Hepatocyte (in vitro differentiated cells): ENCODE data around the gene MMP10. TPM values are rescaled to one million over a fixed set of nuclear protein-coding genes. Genes with fewer than 3 reads are reported as not detected.

Experiments used
- DNase-seq: peaks from one replicate; pipeline ENCODE4 v3.0.0-alpha.2; 2016; ENCODE audit warnings: low spot score
- H2AFZ ChIP-seq: fragments of 200-600 bp; sonication (generic); 2 replicates; pipeline ENCODE4 v1.6.0; 2016; ENCODE audit warnings: antibody characterized with exemption, mild to moderate bottlenecking
- H3K27ac ChIP-seq: fragments of 200-600 bp; sonication (generic); 2 replicates; pipeline ENCODE4 v1.5.1; 2016; ENCODE audit warnings: mild to moderate bottlenecking
- H3K27me3 ChIP-seq: fragments of 200-600 bp; sonication (generic); 2 replicates; pipeline ENCODE4 v1.6.1; 2016
- H3K36me3 ChIP-seq: fragments of 200-600 bp; sonication (generic); replicated peaks from 2 replicates; pipeline ENCODE4 v1.5.1; 2016; ENCODE audit warnings: low read depth; ENCODE audit not compliant: insufficient read depth
- H3K4me1 ChIP-seq: fragments of 200-600 bp; sonication (generic); 2 replicates; pipeline ENCODE4 v1.5.1; 2016; ENCODE audit warnings: mild to moderate bottlenecking, moderate library complexity; ENCODE audit not compliant: insufficient read depth
- H3K4me2 ChIP-seq: fragments of 200-600 bp; sonication (generic); 2 replicates; pipeline ENCODE4 v1.6.0; 2016
- H3K4me3 ChIP-seq: fragments of 200-600 bp; sonication (generic); 2 replicates; pipeline ENCODE4 v1.5.1; 2016; ENCODE audit warnings: mild to moderate bottlenecking
- H3K79me2 ChIP-seq: fragments of 200-600 bp; sonication (generic); 2 replicates; pipeline ENCODE4 v1.6.0; 2017; ENCODE audit warnings: mild to moderate bottlenecking
- H3K9me2 ChIP-seq: fragments of 200-600 bp; sonication (generic); replicated peaks from 2 replicates; pipeline ENCODE4 v1.6.0; 2017; ENCODE audit warnings: mild to moderate bottlenecking; ENCODE audit not compliant: insufficient read depth
- H3K9me3 ChIP-seq: fragments of 200-600 bp; sonication (generic); 2 replicates; pipeline ENCODE4 v1.5.1; 2016; ENCODE audit warnings: low read depth, mild to moderate bottlenecking
- H4K20me1 ChIP-seq: fragments of 200-600 bp; sonication (generic); 2 replicates; pipeline ENCODE4 v1.6.0; 2016; ENCODE audit warnings: mild to moderate bottlenecking; ENCODE audit not compliant: insufficient read depth, poor library complexity, severe bottlenecking
- CTCF ChIP-seq: fragments of 200-600 bp; sonication (generic); IDR thresholded peaks from 2 replicates; pipeline ENCODE4 v1.5.1; 2016; ENCODE audit warnings: antibody characterized with exemption, mild to moderate bottlenecking; ENCODE audit not compliant: poor library complexity
- EZH2 ChIP-seq: fragments of 200-600 bp; sonication (generic); IDR thresholded peaks from 2 replicates; pipeline ENCODE4 v1.6.1; 2016; ENCODE audit warnings: antibody characterized with exemption, mild to moderate bottlenecking, borderline replicate concordance
- EZH2phosphoT487 ChIP-seq: fragments of 200-600 bp; sonication (generic); IDR thresholded peaks from one replicate; pipeline ENCODE4 v1.6.1; 2018; ENCODE audit warnings: antibody characterized with exemption, mild to moderate bottlenecking, low read depth, moderate library complexity; ENCODE audit not compliant: unreplicated experiment, severe bottlenecking
- WGBS: methylation state at CpG from one replicate; pipeline ENCODE4 v1.1.6; 2016; ENCODE audit warnings: low lambda C conversion rate; ENCODE audit errors: missing lambda C conversion rate; 5-methylcytosine and 5-hydroxymethylcytosine counted together
- polyA plus RNA-seq: library from polyadenylated mRNA; unstranded; fragments of >200 nt; fragmentation: Nextera tagmentation; extraction: Ambion mirVana; gene quantifications from 2 replicates; pipeline ENCODE4 v1.2.1, GENCODE V29; 2016
- total RNA-seq: library from RNA; depleted of rRNA; stranded (reverse); fragments of >200 nt; gene quantifications from 2 replicates; pipeline ENCODE4 v1.2.3, GENCODE V29; 2014

The MMP10 gene
- total and polyA plus RNA-seq, 2 experiments from 2014 or later = 1.5 to 2.3 TPM

DNA sequence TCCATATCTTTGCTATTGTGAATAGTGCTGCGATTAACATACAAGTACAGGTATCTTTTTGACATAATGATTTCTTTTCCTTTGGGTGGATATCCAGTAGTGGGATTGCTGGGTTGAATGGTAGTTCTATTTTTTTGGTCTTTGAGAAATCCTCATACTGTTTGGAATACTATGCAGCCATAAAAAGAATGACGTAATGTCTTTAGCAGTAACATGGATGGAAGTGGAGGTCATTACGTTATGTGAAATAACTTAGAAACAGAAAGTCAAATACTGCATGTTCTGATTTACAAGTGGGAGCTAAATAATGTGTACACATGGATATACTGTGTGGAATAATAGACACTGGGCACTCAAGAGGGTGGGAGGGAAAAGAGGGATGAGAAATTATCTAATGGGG lies 4.0 kb upstream of the MMP10 start:
- H3K4me2 ChIP-seq = no peak overlapping the region
- H3K9me3 ChIP-seq = no peaks in the 10 kb centered on the region
- DNase-seq = no peak

DNA sequence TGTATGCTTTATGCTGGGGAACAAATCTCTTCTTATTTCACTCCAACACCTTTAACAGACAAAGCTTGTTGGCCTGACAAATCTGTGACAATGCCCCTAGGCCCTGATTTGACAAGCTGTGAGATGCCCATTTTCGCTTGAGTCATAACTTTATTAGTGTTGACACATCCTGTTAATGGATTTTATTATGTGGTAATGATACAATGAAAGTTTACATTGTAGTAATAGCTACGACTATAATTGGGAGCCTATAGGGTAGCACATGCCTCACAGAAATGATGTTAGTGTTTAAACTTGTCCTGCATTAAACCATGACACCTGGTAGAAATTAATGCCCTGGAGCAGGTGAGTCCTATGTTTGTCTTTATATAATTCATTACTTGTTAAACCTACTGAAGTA lies 3.3 kb upstream of the MMP10 start:
- Histone ChIP-seq H3K9me2 (no peaks in the 10 kb centered on the region), H3K27me3 (no peaks in the 10 kb centered on the region), H3K27ac (no peak overlapping the region), H3K9me3 (no peaks in the 10 kb centered on the region), H3K4me1 (no peaks in the 10 kb centered on the region), H3K36me3 (no peaks in the 10 kb centered on the region), H3K4me3 (no peak overlapping the region), H4K20me1 (no peaks in the 10 kb centered on the region), H3K79me2 (no peaks in the 10 kb centered on the region), H3K4me2 (no peak overlapping the region), H2AFZ (no peak overlapping the region)
- DNase-seq = no peak
- WGBS = 55% methylated on average over 2 of the region's 2 CpGs
- TF ChIP-seq EZH2 (no peak), EZH2phosphoT487 (no peak)

More for the DNA sequence above, 4.0 kb upstream of the MMP10 start:
- Histone ChIP-seq H3K27ac (no peak overlapping the region), H2AFZ (no peak overlapping the region), H3K36me3 (no peaks in the 10 kb centered on the region), H3K9me2 (no peaks in the 10 kb centered on the region), H4K20me1 (no peaks in the 10 kb centered on the region), H3K4me1 (no peaks in the 10 kb centered on the region), H3K79me2 (no peaks in the 10 kb centered on the region), H3K4me3 (no peak overlapping the region), H3K27me3 (no peaks in the 10 kb centered on the region)
- TF ChIP-seq CTCF (no peak), EZH2phosphoT487 (no peak), EZH2 (no peak)
- 91% methylated on average over 3 of the region's 3 CpGs for WGBS

DNA sequence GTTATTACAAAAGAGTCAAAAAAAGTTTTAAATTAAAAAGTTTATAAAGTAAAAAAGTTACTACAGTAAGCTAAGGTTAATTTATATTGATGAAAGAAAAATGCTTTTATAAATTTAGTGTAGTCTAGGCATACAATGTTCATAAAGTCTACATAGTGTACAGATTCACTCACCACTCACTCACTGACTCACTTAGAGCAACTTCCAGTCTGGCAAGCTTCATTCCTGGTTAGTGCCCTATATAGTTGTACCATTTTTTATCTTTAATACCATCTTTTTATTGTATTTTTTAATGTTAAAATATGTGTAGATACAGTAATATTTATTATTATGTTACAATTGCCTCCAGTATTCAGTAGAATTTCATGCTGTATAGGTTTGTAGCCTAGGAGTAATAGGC lies 2.6 kb upstream of the MMP10 start:
- H3K36me3 ChIP-seq = no peaks in the 10 kb centered on the region
- no peaks in the 10 kb centered on the region for H3K4me1 ChIP-seq
- TF ChIP-seq EZH2 = no peak
- no peak for TF ChIP-seq EZH2phosphoT487
- no peak for TF ChIP-seq CTCF
- H3K27ac ChIP-seq = no peak overlapping the region
- H3K4me3 ChIP-seq = no peak overlapping the region
- H4K20me1 ChIP-seq = no peaks in the 10 kb centered on the region
- no peaks in the 10 kb centered on the region for H3K9me2 ChIP-seq
- H2AFZ ChIP-seq = no peak overlapping the region
- no peak for DNase-seq
- no peak overlapping the region for H3K4me2 ChIP-seq
- H3K9me3 ChIP-seq = no peaks in the 10 kb centered on the region
- no peaks in the 10 kb centered on the region for H3K79me2 ChIP-seq
- H3K27me3 ChIP-seq = no peaks in the 10 kb centered on the region

- Histone ChIP-seq H3K9me2 (no peaks in the 10 kb centered on the region), H4K20me1 (no peaks in the 10 kb centered on the region), H3K36me3 (no peaks in the 10 kb centered on the region), H3K27me3 (no peaks in the 10 kb centered on the region), H2AFZ (no peak overlapping the region), H3K79me2 (no peaks in the 10 kb centered on the region), H3K4me2 (no peak overlapping the region), H3K27ac (no peak overlapping the region), H3K9me3 (no peaks in the 10 kb centered on the region), H3K4me3 (no peak overlapping the region), H3K4me1 (no peaks in the 10 kb centered on the region)
- no peak for DNase-seq
- WGBS = 96% methylated on average over 2 of the region's 2 CpGs
- TF ChIP-seq EZH2phosphoT487 (no peak), EZH2 (no peak), CTCF (no peak)
Measured at GRCh38 chr11:102781676-102782075, 1.2 kb upstream of the MMP10 start.
